Measurements from ENCODE around the gene CHCHD6. TPM values are rescaled to one million over a fixed set of nuclear protein-coding genes. Genes with fewer than 3 reads are reported as not detected.

The CHCHD6 gene
- total and polyA plus RNA-seq, 2 of the 4 experiments (the other 2 are of a cell fraction), result 18.8 to 28.9 TPM

- H2AK5ac ChIP-seq (ENCODE audit: low read depth, low read length), result no peak overlapping the region
- ATAC-seq (ENCODE audit: low read depth) (no peak), DNase-seq (no peak)
- no peak overlapping the region for H3K4ac ChIP-seq (ENCODE audit: low read depth, low read length)
- H4K8ac ChIP-seq (ENCODE audit: low read depth in 2 of 2, low read length in 2 of 2), result no peak overlapping the region
- H2BK20ac ChIP-seq (ENCODE audit: low read depth, low read length), result no peak overlapping the region
- peaks cover 28% of the 10 kb centered on the region for H3K27me3 ChIP-seq (ENCODE audit: control insufficient read depth, insufficient read depth, low read length)
- no peak overlapping the region for H3K23ac ChIP-seq (ENCODE audit: low read depth, low read length)
- H3K4me3 ChIP-seq (ENCODE audit: insufficient read depth, low read depth, low read length), result no peak overlapping the region
- H3K79me1 ChIP-seq (ENCODE audit: low read depth in 1 of 2, low read length in 2 of 2), result no peaks in the 10 kb centered on the region
- no peak overlapping the region for H3K9ac ChIP-seq (ENCODE audit: low read depth, low read length)
- no peak overlapping the region for H3K4me2 ChIP-seq (ENCODE audit: low read depth, low read length)
- no peaks in the 10 kb centered on the region for H3K4me1 ChIP-seq (ENCODE audit: control insufficient read depth, insufficient read depth, low read length)
- TF ChIP-seq MAZ (IDR thresholded peaks at IDR 0.05; ENCODE audit: borderline replicate concordance, low read depth, low read length) (no peak), USF2 (IDR thresholded peaks at IDR 0.05; ENCODE audit: low read depth, low read length) (no peak), MAFK (IDR thresholded peaks at IDR 0.05; ENCODE audit: low read depth, low read length) (no peak), FOS (IDR thresholded peaks at IDR 0.05; ENCODE audit: low read depth, low read length) (no peak), SMC3 (IDR thresholded peaks at IDR 0.05; ENCODE audit: low read depth, low read length) (no peak), POLR2A (IDR thresholded peaks at IDR 0.05; ENCODE audit: low read depth, low read length) (no peak), RCOR1 (IDR thresholded peaks at IDR 0.05; ENCODE audit: insufficient replicate concordance, low read length) (no peak), ELK1 (IDR thresholded peaks at IDR 0.05; ENCODE audit: borderline replicate concordance, low read depth, low read length) (no peak), BHLHE40 (IDR thresholded peaks at IDR 0.05; ENCODE audit: low read depth, low read length) (no peak), MXI1 (IDR thresholded peaks at IDR 0.05; ENCODE audit: borderline replicate concordance, low read depth, low read length) (no peak)
- in situ Hi-C loops (cut with MboI; ENCODE audit: low sequenced_read_pairs) (no loop called here), dilution Hi-C loops (cut with HindIII; ENCODE audit: low sequenced_read_pairs, unreplicated experiment) (no loop called here), intact Hi-C loops (cut with micrococcal nuclease) (no loop called here)
- no peak overlapping the region for H2AFZ ChIP-seq (replicated peaks; ENCODE audit: low read length, poor library complexity)
- WGBS, 2 experiments (ENCODE audit: extremely low coverage in 2 of 2, insufficient read length in 1 of 2), result 0% methylated on average over 1 of the region's 2 CpGs; no CpG with 5 or more reads in 1 of the 2 experiments
- H3K36me3 ChIP-seq (ENCODE audit: control insufficient read depth, insufficient read depth, low read length), result no peaks in the 10 kb centered on the region
- H4K91ac ChIP-seq (ENCODE audit: insufficient read depth, low read depth, low read length), result no peak overlapping the region
- H4K20me1 ChIP-seq (ENCODE audit: insufficient read depth, low read length), result no peaks in the 10 kb centered on the region
- H2BK5ac ChIP-seq (ENCODE audit: low read depth, low read length, poor library complexity, severe bottlenecking), result no peak overlapping the region
- no peak overlapping the region for H3K56ac ChIP-seq (ENCODE audit: extremely low read depth, insufficient read depth, low read length)
- no TSS peak for BruUV-seq (replicated peaks)
- no peak overlapping the region for H2BK120ac ChIP-seq (ENCODE audit: low read depth, low read length)
- no peaks in the 10 kb centered on the region for H3K9me3 ChIP-seq (ENCODE audit: control insufficient read depth, insufficient read depth, low read length)
- POLR2A ChIA-PET (ENCODE audit: unreplicated experiment), result no interaction called here
- no peak overlapping the region for H3K14ac ChIP-seq (replicated peaks; ENCODE audit: low read depth, low read length)
- H3K27ac ChIP-seq (ENCODE audit: insufficient read depth, low read length), result no peak overlapping the region
- no peak overlapping the region for H3K18ac ChIP-seq (ENCODE audit: low read depth, low read length)
- H3K9me1 ChIP-seq (ENCODE audit: insufficient read depth, low read length), result no peaks in the 10 kb centered on the region
- CTCF ChIA-PET, result no interaction called here
- H2BK15ac ChIP-seq (ENCODE audit: low read depth, low read length), result no peak overlapping the region
- H2AK9ac ChIP-seq (replicated peaks; ENCODE audit: low read depth, low read length, poor library complexity), result no peak overlapping the region
- no peak overlapping the region for H4K5ac ChIP-seq (ENCODE audit: low read depth, low read length)
These were observed 18.5 kb upstream of the CHCHD6 start for GRCh38 chr3:126685493-126685892.

All from IMR-90 (cell line).